ENCODE measurements around the gene OTOS.

OTOS gene

GRCh38 chr2:240143801-240144648 is 3.6 kb upstream of the OTOS start:
- Histone ChIP-seq H3K36me3 (ENCODE audit: control insufficient read depth in 2 of 2, insufficient read depth in 2 of 2, low read length in 2 of 2) (no peaks in the 10 kb centered on the region), H3K4me3 (ENCODE audit: low read length in 2 of 2) (no peak overlapping the region), H3K27me3 (ENCODE audit: control insufficient read depth in 2 of 2, insufficient read depth in 2 of 2, low read length in 2 of 2) (peaks cover 0 to 10% of the 10 kb centered on the region in 2 donors), H3K27ac (ENCODE audit: low read depth in 2 of 2, low read length in 2 of 2) (no peak overlapping the region), H3K4me1 (ENCODE audit: control insufficient read depth in 2 of 2, insufficient read depth in 2 of 2, low read length in 2 of 2) (no peaks in the 10 kb centered on the region), H3K9me3 (ENCODE audit: control insufficient read depth in 2 of 2, low read length in 2 of 2) (no peaks in the 10 kb centered on the region), H3K9ac (ENCODE audit: low read depth in 1 of 2, low read length in 2 of 2) (no peak overlapping the region)

GRCh38 chr2:240143276-240143675 is 2.8 kb upstream of the OTOS start:
- H3K9ac ChIP-seq (ENCODE audit: low read depth in 1 of 2, low read length in 2 of 2), result no peak overlapping the region
- H3K4me1 ChIP-seq (ENCODE audit: control insufficient read depth in 2 of 2, insufficient read depth in 2 of 2, low read length in 2 of 2), result no peaks in the 10 kb centered on the region
- H3K27ac ChIP-seq (ENCODE audit: low read depth in 2 of 2, low read length in 2 of 2), result no peak overlapping the region
- H3K27me3 ChIP-seq (ENCODE audit: control insufficient read depth in 2 of 2, insufficient read depth in 2 of 2, low read length in 2 of 2), result peaks cover 0 to 10% of the 10 kb centered on the region in 2 donors
- H3K4me3 ChIP-seq (ENCODE audit: low read length in 2 of 2), result no peak overlapping the region
- H3K36me3 ChIP-seq (ENCODE audit: control insufficient read depth in 2 of 2, insufficient read depth in 2 of 2, low read length in 2 of 2), result no peaks in the 10 kb centered on the region
- H3K9me3 ChIP-seq (ENCODE audit: control insufficient read depth in 2 of 2, low read length in 2 of 2), result no peaks in the 10 kb centered on the region

- Histone ChIP-seq H3K4me3 (ENCODE audit: low read length in 2 of 2) (no peak overlapping the region), H3K4me1 (ENCODE audit: control insufficient read depth in 2 of 2, insufficient read depth in 2 of 2, low read length in 2 of 2) (no peaks in the 10 kb centered on the region), H3K27ac (ENCODE audit: low read depth in 2 of 2, low read length in 2 of 2) (no peak overlapping the region), H3K9ac (ENCODE audit: low read depth in 1 of 2, low read length in 2 of 2) (no peak overlapping the region), H3K9me3 (ENCODE audit: control insufficient read depth in 2 of 2, low read length in 2 of 2) (no peaks in the 10 kb centered on the region), H3K27me3 (ENCODE audit: control insufficient read depth in 2 of 2, insufficient read depth in 2 of 2, low read length in 2 of 2) (peaks cover 0 to 10% of the 10 kb centered on the region in 2 donors), H3K36me3 (ENCODE audit: control insufficient read depth in 2 of 2, insufficient read depth in 2 of 2, low read length in 2 of 2) (no peaks in the 10 kb centered on the region)
Measured at GRCh38 chr2:240142859-240143258, 2.4 kb upstream of the OTOS start.

- H3K9ac ChIP-seq (ENCODE audit: low read depth in 1 of 2, low read length in 2 of 2), result no peak overlapping the region
- no peaks in the 10 kb centered on the region for H3K4me1 ChIP-seq (ENCODE audit: control insufficient read depth in 2 of 2, insufficient read depth in 2 of 2, low read length in 2 of 2)
- no peak overlapping the region for H3K4me3 ChIP-seq (ENCODE audit: low read length in 2 of 2)
- no peak overlapping the region for H3K27ac ChIP-seq (ENCODE audit: low read depth in 2 of 2, low read length in 2 of 2)
- no peaks in the 10 kb centered on the region for H3K9me3 ChIP-seq (ENCODE audit: control insufficient read depth in 2 of 2, low read length in 2 of 2)
- no peaks in the 10 kb centered on the region for H3K36me3 ChIP-seq (ENCODE audit: control insufficient read depth in 2 of 2, insufficient read depth in 2 of 2, low read length in 2 of 2)
- H3K27me3 ChIP-seq (ENCODE audit: control insufficient read depth in 2 of 2, insufficient read depth in 2 of 2, low read length in 2 of 2), result peaks cover 0 to 10% of the 10 kb centered on the region in 2 donors
Measured at GRCh38 chr2:240142256-240142775, 1.9 kb upstream of the OTOS start.

GRCh38 chr2:240141736-240142135 is 1.3 kb upstream of the OTOS start:
- H3K27me3 ChIP-seq (ENCODE audit: control insufficient read depth in 2 of 2, insufficient read depth in 2 of 2, low read length in 2 of 2), result peaks cover 0 to 10% of the 10 kb centered on the region in 2 donors
- peaks cover 3 to 4% of the 10 kb centered on the region in 2 donors for H3K4me1 ChIP-seq (ENCODE audit: control insufficient read depth in 2 of 2, insufficient read depth in 2 of 2, low read length in 2 of 2)
- H3K4me3 ChIP-seq (ENCODE audit: low read length in 2 of 2), result no peak overlapping the region
- H3K27ac ChIP-seq (ENCODE audit: low read depth in 2 of 2, low read length in 2 of 2), result no peak overlapping the region
- H3K9ac ChIP-seq (ENCODE audit: low read depth in 1 of 2, low read length in 2 of 2), result no peak overlapping the region
- no peaks in the 10 kb centered on the region for H3K36me3 ChIP-seq (ENCODE audit: control insufficient read depth in 2 of 2, insufficient read depth in 2 of 2, low read length in 2 of 2)
- H3K9me3 ChIP-seq (ENCODE audit: control insufficient read depth in 2 of 2, low read length in 2 of 2), result no peaks in the 10 kb centered on the region

GRCh38 chr2:240140920-240141319 is 462 bp upstream of the OTOS start:
- no peak overlapping the region for H3K9ac ChIP-seq (ENCODE audit: low read depth in 1 of 2, low read length in 2 of 2)
- no peaks in the 10 kb centered on the region for H3K36me3 ChIP-seq (ENCODE audit: control insufficient read depth in 2 of 2, insufficient read depth in 2 of 2, low read length in 2 of 2)
- H3K9me3 ChIP-seq (ENCODE audit: control insufficient read depth in 2 of 2, low read length in 2 of 2), result no peaks in the 10 kb centered on the region
- peaks cover 3 to 4% of the 10 kb centered on the region in 2 donors for H3K4me1 ChIP-seq (ENCODE audit: control insufficient read depth in 2 of 2, insufficient read depth in 2 of 2, low read length in 2 of 2)
- H3K27me3 ChIP-seq (ENCODE audit: control insufficient read depth in 2 of 2, insufficient read depth in 2 of 2, low read length in 2 of 2), result peaks cover 0 to 10% of the 10 kb centered on the region in 2 donors
- H3K4me3 ChIP-seq (ENCODE audit: low read length in 2 of 2), result no peak overlapping the region
- no peak overlapping the region for H3K27ac ChIP-seq (ENCODE audit: low read depth in 2 of 2, low read length in 2 of 2)

- H3K27me3 ChIP-seq (ENCODE audit: control insufficient read depth in 2 of 2, insufficient read depth in 2 of 2, low read length in 2 of 2), result peaks cover 0 to 10% of the 10 kb centered on the region in 2 donors
- no peak overlapping the region for H3K27ac ChIP-seq (ENCODE audit: low read depth in 2 of 2, low read length in 2 of 2)
- H3K36me3 ChIP-seq (ENCODE audit: control insufficient read depth in 2 of 2, insufficient read depth in 2 of 2, low read length in 2 of 2), result no peaks in the 10 kb centered on the region
Measured at GRCh38 chr2:240139666-240140393, 628 bp downstream of the OTOS start.

GRCh38 chr2:240139011-240139441 is 1.4 kb downstream of the OTOS start:
- H3K36me3 ChIP-seq (ENCODE audit: control insufficient read depth in 2 of 2, insufficient read depth in 2 of 2, low read length in 2 of 2), result no peaks in the 10 kb centered on the region

More at GRCh38 chr2:240139666-240140393, 628 bp downstream of the OTOS start:
- peaks cover 9 to 13% of the 10 kb centered on the region in 2 donors for H3K4me1 ChIP-seq (ENCODE audit: control insufficient read depth in 2 of 2, insufficient read depth in 2 of 2, low read length in 2 of 2)
- no peak overlapping the region for H3K9ac ChIP-seq (ENCODE audit: low read depth in 1 of 2, low read length in 2 of 2)
- no peak overlapping the region for H3K4me3 ChIP-seq (ENCODE audit: low read length in 2 of 2)
- H3K9me3 ChIP-seq (ENCODE audit: control insufficient read depth in 2 of 2, low read length in 2 of 2), result no peaks in the 10 kb centered on the region

GRCh38 chr2:240138254-240138984 is 2.0 kb downstream of the OTOS start:
- peaks cover 1 to 3% of the 10 kb centered on the region in 2 donors for H3K36me3 ChIP-seq (ENCODE audit: control insufficient read depth in 2 of 2, insufficient read depth in 2 of 2, low read length in 2 of 2)
- H3K4me3 ChIP-seq (ENCODE audit: low read length in 2 of 2), result no peak overlapping the region
- H3K4me1 ChIP-seq (ENCODE audit: control insufficient read depth in 2 of 2, insufficient read depth in 2 of 2, low read length in 2 of 2), result peaks cover 10 to 14% of the 10 kb centered on the region in 2 donors
- H3K27ac ChIP-seq (ENCODE audit: low read depth in 2 of 2, low read length in 2 of 2), result no peak overlapping the region
- peaks cover 0 to 10% of the 10 kb centered on the region in 2 donors for H3K27me3 ChIP-seq (ENCODE audit: control insufficient read depth in 2 of 2, insufficient read depth in 2 of 2, low read length in 2 of 2)
- H3K9ac ChIP-seq (ENCODE audit: low read depth in 1 of 2, low read length in 2 of 2), result no peak overlapping the region
- H3K9me3 ChIP-seq (ENCODE audit: control insufficient read depth in 2 of 2, low read length in 2 of 2), result no peaks in the 10 kb centered on the region

More at GRCh38 chr2:240139011-240139441, 1.4 kb downstream of the OTOS start:
- no peaks in the 10 kb centered on the region for H3K9me3 ChIP-seq (ENCODE audit: control insufficient read depth in 2 of 2, low read length in 2 of 2)
- H3K4me1 ChIP-seq (ENCODE audit: control insufficient read depth in 2 of 2, insufficient read depth in 2 of 2, low read length in 2 of 2), result peaks cover 10 to 14% of the 10 kb centered on the region in 2 donors
- H3K27ac ChIP-seq (ENCODE audit: low read depth in 2 of 2, low read length in 2 of 2), result no peak overlapping the region
- H3K27me3 ChIP-seq (ENCODE audit: control insufficient read depth in 2 of 2, insufficient read depth in 2 of 2, low read length in 2 of 2), result peaks cover 0 to 10% of the 10 kb centered on the region in 2 donors
- no peak overlapping the region for H3K4me3 ChIP-seq (ENCODE audit: low read length in 2 of 2)
- no peak overlapping the region for H3K9ac ChIP-seq (ENCODE audit: low read depth in 1 of 2, low read length in 2 of 2)
